Aortic smooth muscle cell (primary cell): ENCODE measurements around the gene DDX6. TPM values are rescaled to one million over a fixed set of nuclear protein-coding genes. Genes with fewer than 3 reads are reported as not detected.

Experiments
- total RNA-seq: library from RNA; depleted of rRNA; stranded (reverse); fragments of >200 nt; gene quantifications from 2 replicates; pipeline ENCODE4 v1.2.3, GENCODE V29; 2014

The DDX6 gene, protein sequence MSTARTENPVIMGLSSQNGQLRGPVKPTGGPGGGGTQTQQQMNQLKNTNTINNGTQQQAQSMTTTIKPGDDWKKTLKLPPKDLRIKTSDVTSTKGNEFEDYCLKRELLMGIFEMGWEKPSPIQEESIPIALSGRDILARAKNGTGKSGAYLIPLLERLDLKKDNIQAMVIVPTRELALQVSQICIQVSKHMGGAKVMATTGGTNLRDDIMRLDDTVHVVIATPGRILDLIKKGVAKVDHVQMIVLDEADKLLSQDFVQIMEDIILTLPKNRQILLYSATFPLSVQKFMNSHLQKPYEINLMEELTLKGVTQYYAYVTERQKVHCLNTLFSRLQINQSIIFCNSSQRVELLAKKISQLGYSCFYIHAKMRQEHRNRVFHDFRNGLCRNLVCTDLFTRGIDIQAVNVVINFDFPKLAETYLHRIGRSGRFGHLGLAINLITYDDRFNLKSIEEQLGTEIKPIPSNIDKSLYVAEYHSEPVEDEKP
- total RNA-seq, result 106 and 132 TPM in 2 replicates

DNA sequence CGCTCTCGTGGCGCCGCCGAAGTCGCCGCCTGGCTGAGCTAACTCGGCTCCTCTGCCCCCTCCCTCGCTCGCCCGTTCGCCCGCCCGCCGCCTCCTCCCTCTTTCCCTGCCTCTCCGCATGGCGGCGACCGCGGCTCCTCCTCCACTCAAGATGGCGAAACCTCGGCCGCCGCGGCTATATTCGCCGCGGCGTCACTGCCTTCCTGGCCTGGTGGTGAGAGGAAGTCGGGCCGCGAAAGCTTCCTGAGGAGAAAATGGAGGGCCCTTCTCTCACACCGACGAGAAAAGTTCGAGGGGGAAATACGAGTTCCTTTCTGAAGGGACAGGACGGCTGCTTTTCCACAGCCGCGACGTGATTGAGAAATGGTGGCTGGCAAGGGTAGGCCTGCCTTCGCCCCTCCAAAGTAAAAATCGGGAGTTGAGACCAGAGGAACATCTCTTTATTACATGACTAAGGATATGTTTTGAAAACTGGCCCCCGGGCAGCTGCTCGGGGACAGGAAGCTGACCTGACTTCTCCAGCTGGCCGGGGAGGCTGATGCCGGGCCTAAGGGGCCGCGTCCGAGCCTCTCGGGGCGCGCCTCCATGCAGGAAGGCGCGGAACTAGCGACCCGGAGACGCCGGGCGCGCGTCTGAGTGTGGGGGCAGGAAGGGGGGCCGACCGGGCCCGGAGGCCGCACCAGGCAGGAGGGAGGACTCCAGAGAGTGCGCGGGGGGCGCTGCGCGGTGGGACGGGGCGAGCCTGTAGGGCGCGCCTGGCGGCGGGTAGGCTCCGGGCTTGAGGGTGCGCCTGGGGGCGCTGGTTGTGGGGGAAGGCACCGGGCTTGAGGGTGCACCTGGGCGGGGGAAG, at the start of gene DDX6:
Gene DDX6, minus strand, starts transcription at position 54 of the 850 bp plus-strand sequence. CDS start 4,913 bp downstream, outside the sequence.

Other genes starting within 250 kb of the DDX6 start
- 32.8 and 41.7 TPM in 2 replicates for gene IFT46, start 225.2 kb downstream of the DDX6 start, total RNA-seq
- 185 and 203 TPM in 2 replicates for gene ARCN1, start 218.8 kb downstream of the DDX6 start, total RNA-seq
- gene PHLDB1, start 183.5 kb downstream of the DDX6 start, total RNA-seq, result 112 and 117 TPM in 2 replicates
- not detected in 2 replicates for gene TREH, start 111.5 kb downstream of the DDX6 start, total RNA-seq
- gene CXCR5, start 92.7 kb upstream of the DDX6 start, total RNA-seq, result not detected in 2 replicates
- gene BCL9L, start 134.8 kb upstream of the DDX6 start, total RNA-seq, result 16.5 and 21.5 TPM in 2 replicates
- not detected in 2 replicates for gene UPK2, start 165.1 kb upstream of the DDX6 start, total RNA-seq
- not detected in 2 replicates for gene FOXR1, start 180.6 kb upstream of the DDX6 start, total RNA-seq
- gene CENATAC, start 207.0 kb upstream of the DDX6 start, total RNA-seq, result 27.9 and 29.2 TPM in 2 replicates
- gene RPS25, start 227.2 kb upstream of the DDX6 start, total RNA-seq, result 652 and 653 TPM in 2 replicates
- gene TRAPPC4, start 227.6 kb upstream of the DDX6 start, total RNA-seq, result 88.4 and 187 TPM in 2 replicates
- gene SLC37A4, start 239.7 kb upstream of the DDX6 start, total RNA-seq, result 6.4 and 7.8 TPM in 2 replicates